Measurements from ENCODE around the gene VPS51. TPM values are rescaled to one million over a fixed set of nuclear protein-coding genes. Genes with fewer than 3 reads are reported as not detected.

Gene VPS51
- total and polyA plus RNA-seq, 10 of the 15 experiments (the other 5 are each of a cell fraction or from before 2014, with no cell fraction given) = 1.5 to 279 (median 53.2) TPM

DNA sequence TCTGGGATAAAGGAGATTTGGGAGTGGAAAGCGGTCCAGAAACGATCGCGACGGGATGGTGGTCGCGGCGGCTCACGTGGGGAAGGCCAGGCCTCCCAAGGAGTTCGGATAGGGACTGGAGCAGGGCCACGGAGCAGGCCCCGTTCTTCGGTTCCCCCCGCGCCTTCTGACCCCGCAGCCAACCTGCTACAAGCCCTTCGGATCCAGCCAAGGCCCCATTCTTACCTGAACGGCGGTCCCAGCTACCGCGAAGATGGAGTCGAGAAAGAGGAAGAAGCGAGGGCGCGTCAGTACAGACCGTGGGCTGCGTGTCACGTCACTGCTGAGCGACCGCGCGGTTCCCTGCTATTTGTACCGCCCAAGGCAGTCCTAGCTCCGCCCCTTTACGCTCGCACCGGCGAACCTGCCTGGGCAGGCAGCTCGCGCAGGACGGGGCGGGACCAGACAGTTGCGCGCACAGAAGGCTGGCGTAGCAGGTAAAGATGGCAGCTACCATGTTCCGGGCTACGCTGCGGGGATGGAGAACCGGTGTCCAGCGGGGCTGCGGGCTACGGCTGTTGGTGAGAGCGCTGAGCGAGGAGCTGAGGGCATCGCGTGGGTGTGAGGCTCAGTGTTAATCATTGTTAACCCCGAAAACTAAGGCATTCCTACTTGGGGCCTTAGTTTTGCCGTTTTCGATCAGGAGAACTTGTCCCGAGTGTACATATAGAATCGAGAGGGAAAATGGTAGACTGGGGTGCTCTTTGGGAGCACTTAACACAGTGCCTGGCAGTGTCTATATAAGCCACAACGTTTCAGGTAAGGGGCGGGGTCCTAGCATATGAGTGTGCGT lies 26.1 kb downstream of the VPS51 start, which contains the start of the genes FAU and MRPL49 (continued):
- TF ChIP-seq, protein P1, sequence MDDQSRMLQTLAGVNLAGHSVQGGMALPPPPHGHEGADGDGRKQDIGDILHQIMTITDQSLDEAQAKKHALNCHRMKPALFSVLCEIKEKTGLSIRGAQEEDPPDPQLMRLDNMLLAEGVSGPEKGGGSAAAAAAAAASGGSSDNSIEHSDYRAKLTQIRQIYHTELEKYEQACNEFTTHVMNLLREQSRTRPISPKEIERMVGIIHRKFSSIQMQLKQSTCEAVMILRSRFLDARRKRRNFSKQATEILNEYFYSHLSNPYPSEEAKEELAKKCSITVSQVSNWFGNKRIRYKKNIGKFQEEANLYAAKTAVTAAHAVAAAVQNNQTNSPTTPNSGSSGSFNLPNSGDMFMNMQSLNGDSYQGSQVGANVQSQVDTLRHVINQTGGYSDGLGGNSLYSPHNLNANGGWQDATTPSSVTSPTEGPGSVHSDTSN (IDR thresholded peaks at IDR 0.05; ENCODE audit: insufficient replicate concordance, low read depth, low read length) = no peak
- TF ChIP-seq, protein P2, sequence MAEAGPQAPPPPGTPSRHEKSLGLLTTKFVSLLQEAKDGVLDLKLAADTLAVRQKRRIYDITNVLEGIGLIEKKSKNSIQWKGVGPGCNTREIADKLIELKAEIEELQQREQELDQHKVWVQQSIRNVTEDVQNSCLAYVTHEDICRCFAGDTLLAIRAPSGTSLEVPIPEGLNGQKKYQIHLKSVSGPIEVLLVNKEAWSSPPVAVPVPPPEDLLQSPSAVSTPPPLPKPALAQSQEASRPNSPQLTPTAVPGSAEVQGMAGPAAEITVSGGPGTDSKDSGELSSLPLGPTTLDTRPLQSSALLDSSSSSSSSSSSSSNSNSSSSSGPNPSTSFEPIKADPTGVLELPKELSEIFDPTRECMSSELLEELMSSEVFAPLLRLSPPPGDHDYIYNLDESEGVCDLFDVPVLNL (IDR thresholded peaks at IDR 0.05; ENCODE audit: low read depth, low read length) = no peak; the same call in 1 of the 2 replicates
- TF ChIP-seq MYB (IDR thresholded peaks at IDR 0.05; ENCODE audit: borderline replicate concordance, low read depth, low read length) (no peak), POU2F2 (IDR thresholded peaks at IDR 0.05; ENCODE audit: borderline replicate concordance, low read depth, low read length) (peak; percentile 65), PAX5 (IDR thresholded peaks at IDR 0.05; ENCODE audit: borderline replicate concordance, low read depth, low read length) (peak; percentile 47; the same call in 1 of the 2 replicates), IRF5 (IDR thresholded peaks at IDR 0.05; ENCODE audit: borderline replicate concordance) (no peak), SMC3 (IDR thresholded peaks at IDR 0.05; ENCODE audit: borderline replicate concordance, low read length) (no peak), TBL1XR1 (IDR thresholded peaks at IDR 0.05; ENCODE audit: low read depth, low read length) (peak; percentile 70; the same call in 1 of the 2 replicates), ZNF274 (IDR thresholded peaks at IDR 0.05; ENCODE audit: insufficient read depth, insufficient read length) (no peak), FOXM1 (IDR thresholded peaks at IDR 0.05; ENCODE audit: low read depth, low read length) (no peak), NFYA (IDR thresholded peaks at IDR 0.05; ENCODE audit: borderline replicate concordance, low read depth, low read length) (no peak), NR2C2 (IDR thresholded peaks at IDR 0.05; ENCODE audit: borderline replicate concordance, control insufficient read depth, insufficient read length, low read depth) (no peak), BCL3 (IDR thresholded peaks at IDR 0.05; ENCODE audit: borderline replicate concordance, insufficient read depth, low read depth, low read length, poor library complexity, severe bottlenecking) (no peak), KLF5 (IDR thresholded peaks at IDR 0.05; ENCODE audit: partially characterized antibody) (peak; percentile 16), FOS (IDR thresholded peaks at IDR 0.05; ENCODE audit: borderline replicate concordance, extremely low read depth, insufficient read length) (no peak), SPI1 (IDR thresholded peaks at IDR 0.05; ENCODE audit: borderline replicate concordance, insufficient read depth, low read depth, low read length) (peak; percentile 74), NR2C1 (IDR thresholded peaks at IDR 0.05) (peak; percentile 75), ESRRA (IDR thresholded peaks at IDR 0.05; ENCODE audit: low read length) (no peak), SUZ12 (IDR thresholded peaks at IDR 0.05; ENCODE audit: unreplicated experiment) (no peak), JUND (IDR thresholded peaks at IDR 0.05; ENCODE audit: low read depth, low read length) (0 out of 2 replicates have a peak, but pooled peaks have one; percentile 32), KDM1A (IDR thresholded peaks at IDR 0.05; ENCODE audit: borderline replicate concordance) (no peak), WRNIP1 (IDR thresholded peaks at IDR 0.05; ENCODE audit: borderline replicate concordance, low read depth, low read length) (0 out of 2 replicates have a peak, but pooled peaks have one; percentile 72), EZH2 (IDR thresholded peaks at IDR 0.05; ENCODE audit: borderline replicate concordance, control insufficient read depth, low read depth, low read length) (no peak), POLR2AphosphoS2 (IDR thresholded peaks at IDR 0.05; ENCODE audit: low read depth, low read length) (0 out of 2 replicates have a peak, but pooled peaks have one; percentile 78), RB1 (IDR thresholded peaks at IDR 0.05; ENCODE audit: borderline replicate concordance) (no peak)

Measured in GM12878 (cell line).